Activated naive CD8-positive, alpha-beta T cell treated with anti-CD3 and anti-CD28 coated beads, Interleukin-2, amount 10 ng/mL, durations not matched to agents 7 days and 5 days (primary cell): ENCODE measurements around the gene TGM6. TPM values are rescaled to one million over a fixed set of nuclear protein-coding genes. Genes with fewer than 3 reads are reported as not detected.

Experiments used
- ATAC-seq: fragments of 150-1000 bp; cut with Tn5 transposase; one replicate; pipeline ENCODE4 v1.10.0; 2021; ENCODE audit warnings: low read depth, moderate library complexity
- POLR2A ChIA-PET: fragments of 350-600 bp; sonication (Branson Sonifier 250); formaldehyde crosslinking; loops from one replicate; lab custom pipeline; 2021; ENCODE audit warnings: antibody characterized with exemption; lab: Charles Lee
- DNase-seq: peaks from one replicate; pipeline ENCODE4 v3.0.0; 2021
- H3K27ac Mint-ChIP-seq: one replicate; pipeline ENCODE4 v1.8.0; 2022; ENCODE audit warnings: mild to moderate bottlenecking, mixed read lengths
- H3K27me3 Mint-ChIP-seq: one replicate; pipeline ENCODE4 v1.8.0; 2022; ENCODE audit warnings: mild to moderate bottlenecking, moderate library complexity, mixed read lengths
- H3K36me3 Mint-ChIP-seq: one replicate; pipeline ENCODE4 v1.8.0; 2021; ENCODE audit warnings: mild to moderate bottlenecking, mixed read lengths
- H3K4me1 Mint-ChIP-seq: one replicate; pipeline ENCODE4 v1.8.0; 2021; ENCODE audit warnings: mixed read lengths
- H3K4me3 Mint-ChIP-seq: one replicate; pipeline ENCODE4 v1.8.0; 2022; ENCODE audit warnings: mild to moderate bottlenecking, moderate library complexity, mixed read lengths
- H3K9me3 Mint-ChIP-seq: one replicate; pipeline ENCODE4 v1.8.0; 2021; ENCODE audit warnings: mixed read lengths
- total RNA-seq, 2 experiments: library from RNA; stranded (reverse); gene quantifications; one replicate each; pipeline ENCODE4 v1.2.3, GENCODE V29; 2021

Gene TGM6
- total RNA-seq, 2 experiments from 2014 or later, result not detected

DNA sequence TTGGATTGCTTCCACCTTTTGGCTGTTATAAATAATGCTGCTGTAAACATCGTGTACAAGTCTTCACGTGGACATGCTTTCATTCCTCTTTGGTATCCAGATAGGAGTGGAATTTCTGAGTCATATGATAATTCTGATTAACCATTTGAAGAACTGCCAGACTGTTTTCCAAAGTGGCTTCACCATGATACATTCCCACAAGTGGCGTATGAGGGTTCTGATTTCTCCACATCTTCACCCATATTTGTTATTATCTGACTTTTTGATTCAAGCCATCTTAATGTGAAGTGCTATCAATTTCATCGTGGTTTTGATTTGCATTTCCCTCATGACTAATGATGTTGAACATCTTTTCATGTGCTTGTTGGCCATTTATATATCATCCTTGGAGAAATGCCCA is 92.8 kb downstream of the TGM6 start:
- Mint-ChIP-seq H3K36me3 (peaks cover 17% of the 10 kb centered on the region), H3K27me3 (no peaks in the 10 kb centered on the region), H3K9me3 (no peaks in the 10 kb centered on the region), H3K27ac (no peak overlapping the region), H3K4me1 (peaks cover 15% of the 10 kb centered on the region), H3K4me3 (no peak overlapping the region)
- POLR2A ChIA-PET, result no interaction called here
- no peak for ATAC-seq
- no peak for DNase-seq

DNA sequence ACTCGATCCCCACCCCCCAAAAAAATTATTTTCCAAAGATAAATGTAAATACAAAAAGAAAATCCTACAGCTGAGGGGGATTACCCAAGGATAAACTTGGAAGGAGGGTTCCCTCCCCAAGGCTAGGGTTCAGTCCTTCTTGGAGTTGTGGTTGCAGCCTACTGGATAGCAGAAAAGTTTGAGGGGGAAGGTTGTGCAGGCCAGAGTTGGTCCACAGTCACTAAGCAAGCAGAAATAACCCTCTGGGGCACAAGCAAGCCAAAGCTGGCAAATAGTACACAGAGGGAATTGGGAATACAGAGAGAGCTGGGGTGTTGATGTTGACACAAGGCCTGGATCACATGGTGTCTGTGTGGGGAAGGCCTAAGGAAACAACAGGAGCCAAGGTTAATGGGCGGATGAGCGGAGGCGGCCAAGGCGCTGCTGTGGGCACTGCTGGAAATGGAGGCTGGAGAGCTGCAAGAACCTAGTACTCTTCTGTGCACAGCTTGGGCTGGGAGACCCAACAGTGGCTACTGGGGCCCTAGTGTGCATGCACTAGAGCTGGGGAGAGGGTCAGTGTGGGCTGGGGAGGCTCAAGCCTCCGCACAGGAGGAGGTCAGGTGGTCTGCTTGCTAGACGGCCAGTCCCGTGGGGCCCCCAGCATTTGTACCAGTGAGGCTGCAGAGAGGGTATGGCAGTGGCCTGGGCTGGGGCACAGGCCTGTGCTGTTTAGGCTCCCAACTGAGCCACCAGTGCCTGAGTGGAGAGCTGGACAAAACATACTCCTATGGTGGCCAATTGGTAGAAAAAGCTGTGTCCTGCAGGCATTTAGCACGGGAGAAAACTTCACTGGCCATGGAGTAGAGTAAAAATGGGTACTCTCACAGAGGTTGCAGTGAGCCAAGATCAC is 95.4 kb downstream of the TGM6 start:
- Mint-ChIP-seq H3K27me3 (no peaks in the 10 kb centered on the region), H3K27ac (no peak overlapping the region), H3K4me3 (no peak overlapping the region), H3K4me1 (peaks cover 3% of the 10 kb centered on the region), H3K36me3 (peaks cover 23% of the 10 kb centered on the region), H3K9me3 (peaks cover 4% of the 10 kb centered on the region)
- no peak for ATAC-seq
- DNase-seq, result no peak
- POLR2A ChIA-PET, result no interaction called here

GRCh38 chr20:2476742-2477615 is 96.3 kb downstream of the TGM6 start:
- no peaks in the 10 kb centered on the region for H3K27me3 Mint-ChIP-seq
- POLR2A ChIA-PET, result no interaction called here
- DNase-seq (no peak), ATAC-seq (no peak)
- H3K36me3 Mint-ChIP-seq, result peaks cover 28% of the 10 kb centered on the region
- peaks cover 5% of the 10 kb centered on the region for H3K9me3 Mint-ChIP-seq
- H3K4me3 Mint-ChIP-seq, result no peak overlapping the region
- peaks cover 4% of the 10 kb centered on the region for H3K4me1 Mint-ChIP-seq
- H3K27ac Mint-ChIP-seq, result no peak overlapping the region

GRCh38 chr20:2480381-2480780 is 99.7 kb downstream of the TGM6 start:
- Mint-ChIP-seq H3K9me3 (peaks cover 5% of the 10 kb centered on the region), H3K4me1 (peaks cover 4% of the 10 kb centered on the region), H3K4me3 (no peak overlapping the region), H3K27ac (no peak overlapping the region), H3K36me3 (peaks cover 34% of the 10 kb centered on the region), H3K27me3 (no peaks in the 10 kb centered on the region)
- ATAC-seq (no peak), DNase-seq (no peak)
- POLR2A ChIA-PET, result no interaction called here

Other genes with a start within 250 kb of the TGM6 start
- gene TGM3, start 84.9 kb upstream of the TGM6 start, total RNA-seq, result not detected
- gene SNRPB, start 89.9 kb downstream of the TGM6 start, total RNA-seq, result 100 to 1,000 TPM; 232 to 235 TPM
- 10 to 100 TPM; 10.4 to 12.0 TPM for gene ZNF343, start 128.0 kb downstream of the TGM6 start, total RNA-seq
- gene TMC2, start 155.7 kb downstream of the TGM6 start, total RNA-seq, result not detected